Loucy (cell line): ENCODE data around the gene LLCFC1.

Experiments used
- EZH2phosphoT487 ChIP-seq: fragments of 200-600 bp; IDR thresholded peaks from 2 replicates; pipeline ENCODE4 v1.6.1; 2018; ENCODE audit warnings: antibody characterized with exemption, mild to moderate bottlenecking, moderate library complexity, borderline replicate concordance
- TF ChIP-seq, protein P1 (sequence below): fragments of 200-600 bp; sonication (generic); conservative IDR thresholded peaks from 2 replicates; pipeline ENCODE4 v1.5.1; 2014; ENCODE audit warnings: mild to moderate bottlenecking, antibody characterized with exemption, low read length

DNA sequence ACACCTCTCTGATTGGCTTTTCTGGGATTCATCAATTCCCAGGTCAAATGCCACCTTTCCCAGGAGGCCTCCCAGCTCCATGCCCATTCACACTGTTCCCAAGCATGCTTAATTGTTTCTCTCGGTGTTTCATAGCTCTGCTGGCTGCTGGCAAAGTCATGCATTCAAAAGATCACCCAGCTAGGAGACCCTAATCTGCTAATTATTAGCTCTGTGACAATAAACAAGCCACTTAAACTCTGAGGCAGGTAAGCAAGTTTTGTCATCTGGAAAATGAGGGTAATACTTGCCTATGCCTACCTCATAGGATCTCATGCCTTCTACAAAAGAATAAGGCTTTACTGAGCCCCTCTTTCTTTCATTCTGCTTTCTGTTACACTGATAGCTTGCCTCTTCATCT, 23.7 kb downstream of the LLCFC1 start:
- TF ChIP-seq, protein P1, sequence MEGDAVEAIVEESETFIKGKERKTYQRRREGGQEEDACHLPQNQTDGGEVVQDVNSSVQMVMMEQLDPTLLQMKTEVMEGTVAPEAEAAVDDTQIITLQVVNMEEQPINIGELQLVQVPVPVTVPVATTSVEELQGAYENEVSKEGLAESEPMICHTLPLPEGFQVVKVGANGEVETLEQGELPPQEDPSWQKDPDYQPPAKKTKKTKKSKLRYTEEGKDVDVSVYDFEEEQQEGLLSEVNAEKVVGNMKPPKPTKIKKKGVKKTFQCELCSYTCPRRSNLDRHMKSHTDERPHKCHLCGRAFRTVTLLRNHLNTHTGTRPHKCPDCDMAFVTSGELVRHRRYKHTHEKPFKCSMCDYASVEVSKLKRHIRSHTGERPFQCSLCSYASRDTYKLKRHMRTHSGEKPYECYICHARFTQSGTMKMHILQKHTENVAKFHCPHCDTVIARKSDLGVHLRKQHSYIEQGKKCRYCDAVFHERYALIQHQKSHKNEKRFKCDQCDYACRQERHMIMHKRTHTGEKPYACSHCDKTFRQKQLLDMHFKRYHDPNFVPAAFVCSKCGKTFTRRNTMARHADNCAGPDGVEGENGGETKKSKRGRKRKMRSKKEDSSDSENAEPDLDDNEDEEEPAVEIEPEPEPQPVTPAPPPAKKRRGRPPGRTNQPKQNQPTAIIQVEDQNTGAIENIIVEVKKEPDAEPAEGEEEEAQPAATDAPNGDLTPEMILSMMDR: no peak
- TF ChIP-seq EZH2phosphoT487: no peak
